ENCODE measurements around the gene EP400. TPM values are rescaled to one million over a fixed set of nuclear protein-coding genes. Genes with fewer than 3 reads are reported as not detected.

The EP400 gene
- total and polyA plus RNA-seq, 9 of the 15 experiments (the other 6 are each of a cell fraction or from before 2014, with no cell fraction given): 4.5 to 58.0 (median 7.0) TPM

DNA sequence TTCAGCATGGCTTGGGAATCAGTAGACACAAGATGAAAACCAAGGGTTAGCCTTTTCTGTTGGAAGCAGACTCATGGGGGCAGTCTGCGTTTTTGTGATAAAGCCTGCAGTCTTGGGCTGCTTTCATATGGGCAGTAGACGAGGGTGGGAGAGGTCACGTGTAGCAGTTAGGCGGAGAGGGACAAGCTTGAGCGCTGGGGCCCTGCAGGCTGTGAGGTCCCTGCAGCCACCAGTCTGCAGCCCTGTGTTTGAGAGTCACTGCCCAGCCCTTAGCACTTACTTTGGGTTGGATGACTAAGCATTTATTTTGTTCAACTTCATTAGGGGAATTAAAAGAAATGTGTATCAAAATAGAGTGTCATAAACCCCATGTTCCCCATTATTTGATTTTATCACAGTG lies 37.2 kb downstream of the EP400 start (continued):
- TF ChIP-seq BCL6 (CRISPR knock-in tag; IDR thresholded peaks at IDR 0.05) (no peak), SMAD4 (CRISPR knock-in tag; conservative IDR thresholded peaks at IDR 0.05) (0 out of 2 replicates have a peak, but pooled peaks have one; percentile 51)
- TF ChIP-seq, protein P1, sequence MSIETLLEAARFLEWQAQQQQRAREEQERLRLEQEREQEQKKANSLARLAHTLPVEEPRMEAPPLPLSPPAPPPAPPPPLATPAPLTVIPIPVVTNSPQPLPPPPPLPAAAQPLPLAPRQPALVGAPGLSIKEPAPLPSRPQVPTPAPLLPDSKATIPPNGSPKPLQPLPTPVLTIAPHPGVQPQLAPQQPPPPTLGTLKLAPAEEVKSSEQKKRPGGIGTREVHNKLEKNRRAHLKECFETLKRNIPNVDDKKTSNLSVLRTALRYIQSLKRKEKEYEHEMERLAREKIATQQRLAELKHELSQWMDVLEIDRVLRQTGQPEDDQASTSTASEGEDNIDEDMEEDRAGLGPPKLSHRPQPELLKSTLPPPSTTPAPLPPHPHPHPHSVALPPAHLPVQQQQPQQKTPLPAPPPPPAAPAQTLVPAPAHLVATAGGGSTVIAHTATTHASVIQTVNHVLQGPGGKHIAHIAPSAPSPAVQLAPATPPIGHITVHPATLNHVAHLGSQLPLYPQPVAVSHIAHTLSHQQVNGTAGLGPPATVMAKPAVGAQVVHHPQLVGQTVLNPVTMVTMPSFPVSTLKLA (conservative IDR thresholded peaks at IDR 0.05): peak; percentile 29 to 61; a peak in 2 of 4 replicates

DNA sequence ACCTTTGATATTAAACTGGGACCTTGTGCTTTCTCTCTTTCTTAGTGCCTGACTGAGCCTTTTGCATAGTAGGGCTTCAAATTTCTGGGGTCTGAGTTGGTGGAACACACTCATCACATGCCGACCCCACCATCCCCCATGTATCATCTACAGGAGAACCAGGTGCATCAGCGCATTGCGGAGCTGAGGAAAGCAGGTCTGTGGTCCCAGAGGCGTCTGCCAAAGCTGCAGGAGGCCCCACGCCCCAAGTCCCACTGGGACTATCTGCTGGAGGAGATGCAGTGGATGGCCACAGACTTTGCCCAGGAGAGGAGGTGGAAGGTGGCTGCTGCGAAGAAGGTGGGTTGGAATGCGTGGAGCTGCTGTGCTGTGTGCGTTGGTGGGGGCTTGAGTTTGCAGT lies 37.8 kb downstream of the EP400 start:
- in situ Hi-C loops (cut with MboI): no loop called here
- POLR2A ChIA-PET: interaction anchor here (0.6 to 1.6 kb wide), 4 partner anchors 10 to 42 kb away, joined by 3 to 4 read pairs (median 3); no protein-coding TSS in a partner anchor

More for the DNA sequence above, 37.8 kb downstream of the EP400 start:
- H3K9me3 ChIP-seq (replicated peaks; ENCODE audit: control insufficient read depth, insufficient read depth, low read depth, low read length): no peaks in the 10 kb centered on the region
- ATAC-seq (no peak), DNase-seq (ENCODE audit: extremely low read depth in 1 of 4, low spot score in 3 of 4) (no peak), FAIRE-seq (no peak)
- TF ChIP-seq SNIP1 (IDR thresholded peaks at IDR 0.05; ENCODE audit: low read depth) (no peak), IFI16 (CRISPR knock-in tag; IDR thresholded peaks at IDR 0.05) (no peak), ZNF134 (CRISPR knock-in tag; conservative IDR thresholded peaks at IDR 0.05) (no peak), MTA1 (IDR thresholded peaks at IDR 0.05; ENCODE audit: borderline replicate concordance) (no peak), LEF1 (IDR thresholded peaks at IDR 0.05) (no peak), HLTF (IDR thresholded peaks at IDR 0.05) (no peak), ZNF274 (IDR thresholded peaks at IDR 0.05; ENCODE audit: borderline replicate concordance, low read depth, low read length) (no peak), STAT5B (CRISPR knock-in tag; IDR thresholded peaks at IDR 0.05) (no peak), NR2C2 (CRISPR knock-in tag; IDR thresholded peaks at IDR 0.05) (no peak), NR2C2 (tag; IDR thresholded peaks at IDR 0.05) (no peak), BACH1 (tag; IDR thresholded peaks at IDR 0.05) (no peak)
- TF ChIP-seq, protein P2, sequence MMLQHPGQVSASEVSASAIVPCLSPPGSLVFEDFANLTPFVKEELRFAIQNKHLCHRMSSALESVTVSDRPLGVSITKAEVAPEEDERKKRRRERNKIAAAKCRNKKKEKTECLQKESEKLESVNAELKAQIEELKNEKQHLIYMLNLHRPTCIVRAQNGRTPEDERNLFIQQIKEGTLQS (IDR thresholded peaks at IDR 0.05): no peak
- TF ChIP-seq, protein P2 (CRISPR knock-in tag; conservative IDR thresholded peaks at IDR 0.05): no peak
- TF ChIP-seq, protein P3, sequence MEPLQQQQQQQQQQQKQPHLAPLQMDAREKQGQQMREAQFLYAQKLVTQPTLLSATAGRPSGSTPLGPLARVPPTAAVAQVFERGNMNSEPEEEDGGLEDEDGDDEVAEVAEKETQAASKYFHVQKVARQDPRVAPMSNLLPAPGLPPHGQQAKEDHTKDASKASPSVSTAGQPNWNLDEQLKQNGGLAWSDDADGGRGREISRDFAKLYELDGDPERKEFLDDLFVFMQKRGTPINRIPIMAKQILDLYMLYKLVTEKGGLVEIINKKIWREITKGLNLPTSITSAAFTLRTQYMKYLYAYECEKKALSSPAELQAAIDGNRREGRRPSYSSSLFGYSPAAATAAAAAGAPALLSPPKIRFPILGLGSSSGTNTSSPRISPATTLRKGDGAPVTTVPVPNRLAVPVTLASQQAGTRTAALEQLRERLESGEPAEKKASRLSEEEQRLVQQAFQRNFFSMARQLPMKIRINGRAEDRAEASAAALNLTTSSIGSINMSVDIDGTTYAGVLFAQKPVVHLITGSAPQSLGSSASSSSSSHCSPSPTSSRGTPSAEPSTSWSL (CRISPR knock-in tag; IDR thresholded peaks at IDR 0.05; ENCODE audit: borderline replicate concordance): no peak
- WGBS (ENCODE audit: insufficient coverage, low coverage, missing lambda C conversion rate): 97% methylated on average over 6 of the region's 8 CpGs
- CTCF ChIA-PET (ENCODE audit: low intra/inter-chr PET ratio): no interaction called here
- intact Hi-C loops (cut with micrococcal nuclease): no loop called here
- H3K9me1 ChIP-seq (ENCODE audit: control insufficient read depth, insufficient read depth, low read length): no peaks in the 10 kb centered on the region
- no peak overlapping the region for H3K27ac ChIP-seq (ENCODE audit: extremely low read depth, low read depth, low read length)
- H3K4me2 ChIP-seq (ENCODE audit: insufficient read depth, low read length): no peak overlapping the region
- no peak overlapping the region for H3K4me3 ChIP-seq
- no peaks in the 10 kb centered on the region for H4K20me1 ChIP-seq (replicated peaks; ENCODE audit: control insufficient read depth, insufficient read depth, low read length)
- peaks cover 4 to 12% of the 10 kb centered on the region in 2 experiments; a peak in 4 of 5 replicates for H3K4me1 ChIP-seq (replicated peaks in 1 of 2; ENCODE audit: control insufficient read depth in 2 of 2, insufficient read depth in 2 of 2, low read length in 2 of 2)
- H3K9ac ChIP-seq (ENCODE audit: insufficient read depth in 1 of 2, low read depth in 2 of 2, low read length in 2 of 2): no peak overlapping the region
- peaks cover 88% of the 10 kb centered on the region for H3K36me3 ChIP-seq (ENCODE audit: control insufficient read depth, insufficient read depth, low read length)
- no peak overlapping the region for H2AFZ ChIP-seq (ENCODE audit: low read depth, low read length)
- no peaks in the 10 kb centered on the region for H3K79me2 ChIP-seq (ENCODE audit: control insufficient read depth, insufficient read depth, low read length)
- H3K27me3 ChIP-seq (ENCODE audit: control insufficient read depth in 2 of 2, insufficient read depth in 2 of 2, low read length in 2 of 2): no peaks in the 10 kb centered on the region
- BruUV-seq (replicated peaks): no TSS peak
